Measurements from ENCODE around the gene POMT2.
"Not testable (repeated sequence)": the region's sequence is repeated elsewhere in the genome, so short reads cannot be mapped to it uniquely, and the experiment has no call there.

POMT2 gene

GRCh38 chr14:77301103-77301502 lies 19.6 kb downstream of the POMT2 start:
- DNase-seq (ENCODE audit: low read depth), result peak; percentile 70

DNA sequence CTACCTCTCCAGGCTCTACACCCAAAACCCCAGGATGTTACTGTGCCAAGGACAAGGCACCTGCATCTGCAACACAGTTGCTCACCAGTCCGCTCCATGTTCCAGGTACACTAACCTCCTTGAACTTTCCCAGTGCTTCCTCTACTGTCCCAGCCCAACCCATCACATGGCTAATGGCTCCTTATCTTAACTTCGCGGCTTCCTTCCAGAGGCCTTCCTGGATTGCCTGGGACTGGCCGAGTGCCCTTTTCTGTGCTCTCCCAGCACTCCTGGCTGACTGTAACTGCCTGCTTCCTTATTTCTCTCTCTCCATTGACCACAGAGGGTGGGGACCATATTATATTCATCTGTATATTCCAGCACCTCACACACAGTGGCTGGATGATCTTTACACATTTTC lies 20.9 kb downstream of the POMT2 start:
- no peak for DNase-seq (ENCODE audit: low read depth)

GRCh38 chr14:77296906-77297305 lies 23.8 kb downstream of the POMT2 start:
- no peak for DNase-seq (ENCODE audit: low read depth)

DNA sequence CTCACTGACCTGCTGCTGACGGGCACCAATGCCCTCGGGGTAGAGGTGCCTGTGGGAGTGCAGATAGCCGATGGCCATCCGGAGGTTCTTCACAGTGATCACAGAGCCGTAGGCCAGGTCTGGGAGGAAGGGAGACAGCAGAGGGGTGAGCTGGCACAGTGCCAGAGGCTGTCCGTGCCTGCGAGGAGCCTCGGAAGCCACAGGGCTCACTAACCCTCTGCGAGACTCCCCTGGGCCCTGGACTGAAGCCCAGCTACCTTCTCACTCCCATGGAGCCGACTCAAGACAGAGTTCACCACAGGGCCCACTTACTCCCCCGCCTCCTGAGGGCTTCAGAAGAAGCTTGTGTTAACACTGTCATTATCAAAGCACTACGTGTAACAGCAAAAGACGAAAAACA lies 24.5 kb downstream of the POMT2 start:
- DNase-seq (ENCODE audit: low read depth), result no peak

DNA sequence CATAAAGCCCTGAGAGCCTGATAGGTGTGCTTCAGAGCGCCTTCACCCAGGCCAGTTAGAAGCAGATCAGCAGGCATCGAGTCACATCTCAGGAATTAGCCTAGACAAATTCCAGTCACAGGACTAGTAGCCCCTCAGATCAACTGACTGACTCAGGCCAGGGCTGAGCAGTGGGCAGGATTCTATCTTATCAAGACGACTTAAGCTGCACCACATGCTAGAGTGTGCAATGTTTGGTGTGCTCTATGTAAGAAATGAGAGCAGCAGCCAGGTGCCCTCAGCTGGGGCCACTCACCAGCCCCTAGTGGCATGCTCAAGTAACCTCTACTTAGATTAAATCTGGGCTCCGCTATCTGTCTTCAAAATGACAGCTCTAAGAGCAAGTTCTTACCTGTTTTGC lies 30.0 kb downstream of the POMT2 start:
- no peak for DNase-seq (ENCODE audit: low read depth)

DNA sequence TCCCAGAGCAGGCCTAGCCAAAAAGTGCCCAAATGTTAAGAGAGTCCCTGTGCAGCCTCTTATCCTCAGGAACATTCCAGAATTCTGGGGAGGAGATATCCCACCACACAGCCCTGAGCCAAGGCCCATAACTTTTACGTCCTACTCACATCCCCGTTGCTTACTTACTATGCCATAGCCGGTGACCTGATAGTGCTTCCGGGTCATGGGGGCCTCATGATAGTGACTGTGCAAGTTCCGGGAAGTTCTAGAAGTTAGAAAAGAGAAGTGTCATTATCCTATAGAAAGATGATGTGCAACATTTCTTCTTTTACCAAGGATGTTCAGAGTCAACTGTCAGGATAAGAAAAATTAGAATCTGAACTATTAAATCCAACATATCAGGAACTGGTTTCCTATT lies 34.1 kb downstream of the POMT2 start:
- no peak for DNase-seq (ENCODE audit: low read depth)

DNA sequence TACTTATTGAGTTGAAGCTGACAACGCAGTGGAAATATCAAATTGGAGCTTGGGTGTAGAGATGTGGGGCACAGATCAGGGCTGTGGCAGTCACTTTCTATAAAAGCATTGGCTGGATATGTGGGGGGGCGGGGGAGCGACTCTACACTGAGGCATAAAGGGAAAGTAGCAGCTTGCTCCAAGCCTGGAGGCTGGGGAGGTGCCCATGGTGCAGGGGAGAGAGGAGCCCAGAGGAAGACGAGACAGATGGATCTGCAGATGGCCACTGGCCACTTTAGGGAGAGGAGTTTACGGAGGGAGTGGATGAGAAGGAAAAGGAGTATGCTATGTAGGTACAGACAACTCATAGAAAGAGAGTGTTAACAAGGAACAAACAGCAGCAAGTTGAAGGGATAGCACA lies 36.2 kb downstream of the POMT2 start:
- DNase-seq (ENCODE audit: low read depth), result no peak

DNA sequence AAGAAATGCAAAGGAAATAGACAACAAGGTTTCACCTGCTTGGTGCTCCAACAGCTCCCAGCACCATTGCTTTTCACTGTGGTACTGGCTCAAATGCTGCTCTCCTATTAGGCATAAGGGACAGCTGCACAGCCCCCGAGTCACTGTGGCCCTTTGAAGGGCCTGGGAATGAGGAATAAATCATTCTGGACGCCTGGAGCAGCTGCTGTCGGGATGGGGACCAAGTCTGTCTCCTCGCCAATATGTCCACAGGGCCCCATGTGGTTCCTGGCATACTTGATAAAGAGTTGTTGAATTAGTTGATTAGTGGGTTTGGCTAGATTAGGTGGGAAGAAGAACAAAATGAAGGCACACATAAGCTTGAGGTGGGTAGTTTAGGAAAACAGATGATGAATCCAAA lies 36.6 kb downstream of the POMT2 start:
- DNase-seq (ENCODE audit: low read depth), result no peak

GRCh38 chr14:77281852-77282410 lies 38.8 kb downstream of the POMT2 start:
- no peak for DNase-seq (ENCODE audit: low read depth)

DNA sequence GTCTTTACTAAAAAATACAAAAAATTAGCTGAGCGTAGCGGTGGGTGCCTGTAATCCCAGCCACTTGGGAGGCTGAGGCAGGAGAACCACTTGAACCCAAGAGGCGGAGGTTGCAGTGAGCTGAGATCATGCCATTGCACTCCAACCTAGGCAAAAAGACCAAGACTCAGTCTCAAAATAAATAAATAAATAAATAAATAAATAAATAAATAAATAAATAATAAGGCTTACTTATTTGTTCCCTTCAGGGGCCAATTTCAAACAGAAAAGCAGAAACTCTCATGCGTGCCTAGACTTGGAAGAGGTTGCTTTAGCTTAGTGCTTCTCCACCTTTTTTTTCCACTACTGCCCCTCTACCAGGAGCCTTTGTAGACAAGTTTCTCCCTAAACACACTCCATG lies 39.8 kb downstream of the POMT2 start:
- not testable (repeated sequence) for DNase-seq (ENCODE audit: low read depth)

DNA sequence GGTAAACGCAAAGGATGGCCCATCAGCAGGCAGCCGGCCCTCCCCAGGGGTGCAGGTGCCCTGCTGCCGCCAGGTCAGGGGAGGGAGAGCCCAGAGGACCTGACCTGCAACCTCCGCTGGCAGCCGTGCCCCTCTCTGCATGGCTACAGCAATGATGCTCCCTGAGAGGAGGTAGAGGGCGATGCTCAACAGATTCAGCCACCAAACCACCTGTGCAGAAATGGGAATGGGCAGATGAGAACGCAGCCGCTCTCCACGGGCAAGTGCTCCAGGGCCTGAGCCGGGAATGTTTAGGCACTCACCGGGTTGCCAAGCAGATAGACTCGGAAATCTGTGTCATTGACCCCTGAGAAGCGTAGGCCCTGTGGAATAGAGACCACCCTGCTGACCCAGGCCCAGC lies 41.0 kb downstream of the POMT2 start:
- DNase-seq (ENCODE audit: low read depth), result no peak

GRCh38 chr14:77278461-77279230 lies 42.0 kb downstream of the POMT2 start:
- no peak for DNase-seq (ENCODE audit: low read depth)

DNA sequence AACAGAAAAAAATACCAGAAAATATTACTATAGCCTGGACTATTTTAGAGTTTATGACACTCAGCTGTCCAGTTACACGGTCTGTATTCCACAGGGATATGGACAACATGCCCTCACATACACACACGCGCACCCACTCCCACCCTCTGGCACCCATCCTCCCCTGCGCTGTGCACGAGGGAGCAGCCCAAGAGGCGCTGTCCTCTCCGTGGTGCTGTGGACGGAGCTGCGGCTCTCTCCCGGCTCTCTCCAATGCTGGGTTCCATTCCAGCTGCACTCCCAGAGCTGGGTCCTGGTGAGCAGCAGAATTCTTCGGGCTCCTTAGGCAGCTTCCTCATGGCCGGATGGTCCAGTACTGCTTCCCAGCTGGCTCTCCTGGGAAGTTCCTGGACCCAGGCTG lies 43.7 kb downstream of the POMT2 start:
- no peak for DNase-seq (ENCODE audit: low read depth)

- no peak for DNase-seq (ENCODE audit: low read depth)
These were observed 44.3 kb downstream of the POMT2 start for GRCh38 chr14:77276295-77276935.

DNA sequence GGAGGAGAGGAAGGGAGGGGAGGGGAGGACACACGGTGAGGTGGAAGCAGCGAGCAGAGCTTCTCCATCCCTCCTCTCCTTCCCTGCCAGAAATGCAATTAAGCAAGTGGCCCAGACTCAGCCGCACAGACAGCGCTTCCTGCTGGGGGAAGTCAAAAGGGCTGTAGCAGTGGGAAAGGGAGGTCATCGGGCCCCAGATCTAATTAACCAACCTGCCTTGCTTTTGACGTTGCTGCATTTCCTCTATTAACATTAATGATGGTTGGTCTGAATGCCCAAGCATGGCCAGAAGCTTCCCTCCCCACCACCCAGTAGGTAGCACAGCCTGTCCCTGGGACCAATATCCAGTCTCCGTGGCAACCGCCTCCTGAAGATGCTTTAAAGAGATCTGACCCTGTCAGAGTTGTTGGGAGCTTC lies 45.1 kb downstream of the POMT2 start:
- DNase-seq (ENCODE audit: low read depth), result no peak

GRCh38 chr14:77275041-77275580 lies 45.6 kb downstream of the POMT2 start:
- no peak for DNase-seq (ENCODE audit: low read depth)

GRCh38 chr14:77273796-77274195 lies 46.9 kb downstream of the POMT2 start:
- DNase-seq (ENCODE audit: low read depth), result no peak

DNA sequence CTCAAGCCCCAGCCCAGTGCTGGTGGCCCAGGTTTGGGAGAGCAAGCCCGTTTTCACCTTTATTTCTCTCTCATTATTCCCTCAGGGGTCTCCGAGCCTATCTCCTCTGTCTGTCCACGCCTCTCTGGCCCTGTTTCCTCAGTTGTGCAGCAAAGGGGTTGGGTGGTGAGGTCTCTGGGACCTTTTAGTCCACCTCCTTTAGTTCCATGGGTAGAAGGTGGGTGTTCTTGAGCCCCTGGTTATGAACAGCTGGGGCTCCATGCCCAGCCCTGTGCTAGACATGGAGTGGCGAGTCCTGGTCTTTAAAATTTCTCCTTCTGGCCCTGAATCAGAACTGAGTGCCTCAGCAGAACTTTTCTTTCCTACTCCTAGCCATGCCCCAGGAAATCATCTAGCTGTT lies 48.4 kb downstream of the POMT2 start:
- DNase-seq (ENCODE audit: low read depth), result no peak

GRCh38 chr14:77271113-77271710 lies 49.5 kb downstream of the POMT2 start, which contains the start of gene NGB:
Gene NGB (minus strand): TSS chr14:77271206. CDS start chr14:77270937, 269 bp downstream.
- no peak for DNase-seq (ENCODE audit: low read depth)

- no peak for DNase-seq (ENCODE audit: low read depth)
These were observed 50.1 kb downstream of the POMT2 start for GRCh38 chr14:77270361-77271112.

DNA sequence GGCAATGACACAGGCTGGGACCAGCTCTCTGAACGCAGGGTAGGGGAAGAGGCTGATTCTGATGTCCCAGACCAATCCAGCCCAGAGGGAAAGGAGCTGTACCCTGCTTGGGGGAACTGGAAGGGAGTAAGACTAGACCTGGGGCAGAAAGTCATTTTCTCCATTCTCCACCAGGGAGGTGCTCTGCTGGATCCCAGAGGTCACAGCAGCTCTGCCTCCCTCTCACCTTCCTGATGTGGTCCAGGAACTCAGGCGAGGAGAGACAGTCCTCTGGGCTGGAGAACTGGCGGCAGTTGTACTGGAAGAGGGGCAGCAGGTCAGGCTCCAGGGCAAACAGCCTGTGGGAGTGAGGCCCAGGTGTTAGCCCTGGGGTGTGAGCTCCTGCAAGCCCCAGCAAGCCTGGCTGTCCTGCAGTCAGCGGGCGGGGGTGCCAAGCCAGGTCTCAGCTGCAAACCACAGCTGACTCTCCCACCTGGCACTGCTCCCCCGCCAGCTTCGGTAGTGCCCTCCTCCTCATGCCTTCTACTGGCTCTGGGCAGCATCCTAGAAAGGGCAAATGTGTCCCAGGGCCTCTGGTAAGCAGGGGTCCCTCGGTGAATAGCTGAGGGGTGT lies 51.6 kb downstream of the POMT2 start:
- no peak for DNase-seq (ENCODE audit: low read depth)
